Measurements from ENCODE around the gene HS3ST3B1. TPM values are rescaled to one million over a fixed set of nuclear protein-coding genes. Genes with fewer than 3 reads are reported as not detected.
A peak's percentile ranks its signal among the peaks of the same experiment; 100 is the strongest.

Gene HS3ST3B1
- total and polyA plus RNA-seq, 2 experiments from 2014 or later, result 8.1 to 17.7 TPM

GRCh38 chr17:14261406-14261805, 39.5 kb upstream of the HS3ST3B1 start:
- ATAC-seq (no peak), DNase-seq (ENCODE audit: low spot score) (no peak)
- Histone ChIP-seq H3K4me3 (no peak overlapping the region), H3K79me2 (replicated peaks; ENCODE audit: insufficient read depth) (no peaks in the 10 kb centered on the region), H3K9me2 (ENCODE audit: insufficient read depth) (peaks cover 5% of the 10 kb centered on the region; the same call in 1 of the 2 replicates), H3K4me2 (no peak overlapping the region), H2AFZ (no peak overlapping the region), H3K4me1 (ENCODE audit: insufficient read depth) (no peaks in the 10 kb centered on the region), H3K27me3 (ENCODE audit: insufficient read depth) (no peaks in the 10 kb centered on the region), H3K27ac (ENCODE audit: low read depth) (no peak overlapping the region), H3K36me3 (ENCODE audit: insufficient read depth) (no peaks in the 10 kb centered on the region), H3F3A (replicated peaks; ENCODE audit: low read depth) (no peaks in the 10 kb centered on the region), H4K20me1 (replicated peaks; ENCODE audit: insufficient read depth) (no peaks in the 10 kb centered on the region)
- H3K36me3 Mint-ChIP-seq (ENCODE audit: low read depth), result no peaks in the 10 kb centered on the region; the same call in 2 of the 3 replicates
- peaks cover 10% of the 10 kb centered on the region for H3K9me3 Mint-ChIP-seq
- TF ChIP-seq EZH2phosphoT487 (IDR thresholded peaks at IDR 0.05; ENCODE audit: unreplicated experiment) (no peak), CTCF (conservative IDR thresholded peaks at IDR 0.05; ENCODE audit: low read depth in 2 of 2) (no peak), JUNB (IDR thresholded peaks at IDR 0.05; ENCODE audit: unreplicated experiment) (no peak), POLR2AphosphoS5 (IDR thresholded peaks at IDR 0.05; ENCODE audit: low read depth) (no peak), EZH2 (IDR thresholded peaks at IDR 0.05; ENCODE audit: low read depth, unreplicated experiment) (no peak), ZNF114 (CRISPR knock-in tag; IDR thresholded peaks at IDR 0.05) (no peak), REST (IDR thresholded peaks at IDR 0.05; ENCODE audit: unreplicated experiment) (no peak)
- no peak overlapping the region for H3K27ac Mint-ChIP-seq
- H3K27me3 Mint-ChIP-seq (ENCODE audit: insufficient read depth, low read depth, poor library complexity), result no peaks in the 10 kb centered on the region
- H3K4me3 Mint-ChIP-seq, result no peak overlapping the region
- no peaks in the 10 kb centered on the region for H3K4me1 Mint-ChIP-seq

- no peak overlapping the region for H3K4me2 ChIP-seq
- no peaks in the 10 kb centered on the region for H3K9me3 Mint-ChIP-seq
- H3K27me3 ChIP-seq (ENCODE audit: insufficient read depth), result no peaks in the 10 kb centered on the region
- H3K4me1 ChIP-seq (ENCODE audit: insufficient read depth), result no peaks in the 10 kb centered on the region
- no peaks in the 10 kb centered on the region for H3K36me3 ChIP-seq (ENCODE audit: insufficient read depth)
- peak; percentile 30 for DNase-seq (ENCODE audit: low spot score)
- H3K36me3 Mint-ChIP-seq (ENCODE audit: low read depth), result no peaks in the 10 kb centered on the region
- H3K4me1 Mint-ChIP-seq, result peaks cover 4% of the 10 kb centered on the region; the same call in 1 of the 3 replicates
- no peaks in the 10 kb centered on the region for H3F3A ChIP-seq (replicated peaks; ENCODE audit: low read depth)
- H3K27ac Mint-ChIP-seq, result no peak overlapping the region
- no peak overlapping the region for H2AFZ ChIP-seq
- no peaks in the 10 kb centered on the region for H4K20me1 ChIP-seq (replicated peaks; ENCODE audit: insufficient read depth)
- peak; percentile 48; the same call in 2 of the 3 replicates for ATAC-seq
- no peak overlapping the region for H3K27ac ChIP-seq (ENCODE audit: low read depth)
- no peaks in the 10 kb centered on the region for H3K79me2 ChIP-seq (replicated peaks; ENCODE audit: insufficient read depth)
- H3K9me2 ChIP-seq (ENCODE audit: insufficient read depth), result 0 out of 2 replicates have a peak, but pooled peaks cover 14% of the 10 kb centered on the region
- H3K4me3 Mint-ChIP-seq, result no peak overlapping the region
- no peaks in the 10 kb centered on the region for H3K27me3 Mint-ChIP-seq (ENCODE audit: insufficient read depth, low read depth, poor library complexity)
- no peak overlapping the region for H3K4me3 ChIP-seq
- TF ChIP-seq STAT1 (IDR thresholded peaks at IDR 0.05; ENCODE audit: unreplicated experiment) (no peak), CTCF (conservative IDR thresholded peaks at IDR 0.05; ENCODE audit: low read depth in 2 of 2) (peak; percentile 24 to 54), EZH2 (IDR thresholded peaks at IDR 0.05; ENCODE audit: low read depth, unreplicated experiment) (no peak), POLR2AphosphoS5 (IDR thresholded peaks at IDR 0.05; ENCODE audit: low read depth) (no peak), NANOG (IDR thresholded peaks at IDR 0.05; ENCODE audit: borderline replicate concordance) (no peak)
Observed at GRCh38 chr17:14268264-14268663, 32.6 kb upstream of the HS3ST3B1 start.
